ENCODE data around the gene ZNF154. TPM values are rescaled to one million over a fixed set of nuclear protein-coding genes. Genes with fewer than 3 reads are reported as not detected.

Gene ZNF154
- total and polyA plus RNA-seq, 7 donors: under 0.01 to 8.4 (median 6.8) TPM; not detected in 1

- peaks cover 0 to 35% (median 22%) of the 10 kb centered on the region in 4 donors for H3K4me1 ChIP-seq
- intact Hi-C loops (cut with DNase I): no loop called here
- peaks cover 3 to 44% (median 21%) of the 10 kb centered on the region in 4 donors for H3K9me3 ChIP-seq
- 95 to 99% methylated on average over 1 of the region's 1 CpG for WGBS, 2 donors
- no peak for DNase-seq
- no peak overlapping the region for H3K27ac ChIP-seq
- H3K4me3 ChIP-seq: no peak overlapping the region
- peaks cover 13 to 36% (median 20%) of the 10 kb centered on the region in 4 donors for H3K36me3 ChIP-seq
- TF ChIP-seq CTCF (IDR thresholded peaks at IDR 0.05): no peak
- no peak for TF ChIP-seq EP300 (IDR thresholded peaks at IDR 0.05)
- no peak for TF ChIP-seq POLR2AphosphoS5 (IDR thresholded peaks at IDR 0.05)
- TF ChIP-seq POLR2A (IDR thresholded peaks at IDR 0.05): no peak
- no peaks in the 10 kb centered on the region for H3K27me3 ChIP-seq
Measured at GRCh38 chr19:57706346-57706745, 2.7 kb downstream of the ZNF154 start.

- peaks cover 13 to 68% (median 33%) of the 10 kb centered on the region in 4 donors for H3K36me3 ChIP-seq
- intact Hi-C loops (cut with DNase I): no loop called here
- no peak overlapping the region for H3K27ac ChIP-seq
- peaks cover 3 to 41% (median 32%) of the 10 kb centered on the region in 4 donors for H3K9me3 ChIP-seq
- no peak overlapping the region for H3K4me3 ChIP-seq
- H3K4me1 ChIP-seq: peaks cover 0 to 19% (median 8%) of the 10 kb centered on the region in 4 donors
- no peak for TF ChIP-seq CTCF (IDR thresholded peaks at IDR 0.05)
- no peak for TF ChIP-seq EP300 (IDR thresholded peaks at IDR 0.05)
- TF ChIP-seq POLR2A (IDR thresholded peaks at IDR 0.05): no peak
- no peak for TF ChIP-seq POLR2AphosphoS5 (IDR thresholded peaks at IDR 0.05)
- DNase-seq: no peak
- H3K27me3 ChIP-seq: no peaks in the 10 kb centered on the region
- 97% methylated on average over 6 of the region's 6 CpGs for WGBS, 2 donors
Measured at GRCh38 chr19:57701625-57702024, 7.4 kb downstream of the ZNF154 start.

GRCh38 chr19:57689750-57690149 is 19.3 kb downstream of the ZNF154 start:
- DNase-seq: peak; percentile 2
- Histone ChIP-seq H3K27ac (no peak overlapping the region), H3K4me1 (no peaks in the 10 kb centered on the region), H3K36me3 (peaks cover 0 to 40% (median 27%) of the 10 kb centered on the region in 4 donors), H3K9me3 (peaks cover 23 to 82% (median 46%) of the 10 kb centered on the region in 4 donors), H3K4me3 (no peak overlapping the region), H3K27me3 (no peaks in the 10 kb centered on the region)
- 98% methylated on average over 3 of the region's 3 CpGs for WGBS, 2 donors
- no peak for TF ChIP-seq POLR2A (IDR thresholded peaks at IDR 0.05)
- TF ChIP-seq CTCF (IDR thresholded peaks at IDR 0.05): no peak
- no peak for TF ChIP-seq POLR2AphosphoS5 (IDR thresholded peaks at IDR 0.05)
- no peak for TF ChIP-seq EP300 (IDR thresholded peaks at IDR 0.05)
- intact Hi-C loops (cut with DNase I): no loop called here

GRCh38 chr19:57688011-57688763 is 20.8 kb downstream of the ZNF154 start:
- Histone ChIP-seq H3K4me3 (no peak overlapping the region), H3K4me1 (peaks cover 0 to 7% (median 3%) of the 10 kb centered on the region in 4 donors), H3K9me3 (peaks cover 23 to 78% (median 50%) of the 10 kb centered on the region in 4 donors), H3K27ac (no peak overlapping the region), H3K36me3 (peaks cover 0 to 53% (median 35%) of the 10 kb centered on the region in 4 donors), H3K27me3 (no peaks in the 10 kb centered on the region)
- intact Hi-C loops (cut with DNase I): no loop called here
- no peak for TF ChIP-seq POLR2AphosphoS5 (IDR thresholded peaks at IDR 0.05)
- DNase-seq: peak; percentile 4
- WGBS, 2 donors: 96 to 97% methylated on average over 6 of the region's 6 CpGs

GRCh38 chr19:57687363-57688010 is 21.5 kb downstream of the ZNF154 start:
- no peak overlapping the region for H3K4me3 ChIP-seq
- H3K27ac ChIP-seq: no peak overlapping the region
- intact Hi-C loops (cut with DNase I): no loop called here
- TF ChIP-seq POLR2A (IDR thresholded peaks at IDR 0.05) (no peak), CTCF (IDR thresholded peaks at IDR 0.05) (no peak), EP300 (IDR thresholded peaks at IDR 0.05) (no peak), POLR2AphosphoS5 (IDR thresholded peaks at IDR 0.05) (no peak)
- 98% methylated on average over 12 of the region's 12 CpGs for WGBS, 2 donors
- peaks cover 0 to 53% (median 35%) of the 10 kb centered on the region in 4 donors for H3K36me3 ChIP-seq
- DNase-seq: peak; percentile 6
- H3K4me1 ChIP-seq: peaks cover 0 to 14% (median 10%) of the 10 kb centered on the region in 4 donors
- H3K27me3 ChIP-seq: no peaks in the 10 kb centered on the region
- peaks cover 23 to 71% (median 47%) of the 10 kb centered on the region in 4 donors for H3K9me3 ChIP-seq
